Measurements from ENCODE around the gene IMMT.
"Not testable (repeated sequence)": the region's sequence is repeated elsewhere in the genome, so short reads cannot be mapped to it uniquely, and the experiment has no call there.

DNA sequence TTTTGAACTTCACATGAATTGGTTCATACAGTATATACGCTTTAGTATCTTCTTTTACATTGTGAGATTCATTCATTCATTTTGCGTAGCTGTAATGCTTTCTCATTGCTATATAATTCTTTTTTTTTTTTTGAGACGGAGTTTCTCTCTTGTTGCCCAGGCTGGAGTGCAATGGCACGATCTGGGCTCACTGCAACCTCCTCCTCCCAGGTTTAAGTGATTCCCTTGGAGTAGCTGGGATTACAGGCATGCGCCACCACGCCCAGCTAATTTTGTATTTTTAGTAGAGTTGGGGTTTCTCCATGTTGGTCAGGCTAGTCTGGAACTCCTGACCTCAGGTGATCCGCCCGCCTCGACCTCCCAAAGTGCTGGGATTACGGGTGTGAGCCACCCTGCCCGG is 5.3 kb upstream of the IMMT start:
- TF ChIP-seq, protein P1, sequence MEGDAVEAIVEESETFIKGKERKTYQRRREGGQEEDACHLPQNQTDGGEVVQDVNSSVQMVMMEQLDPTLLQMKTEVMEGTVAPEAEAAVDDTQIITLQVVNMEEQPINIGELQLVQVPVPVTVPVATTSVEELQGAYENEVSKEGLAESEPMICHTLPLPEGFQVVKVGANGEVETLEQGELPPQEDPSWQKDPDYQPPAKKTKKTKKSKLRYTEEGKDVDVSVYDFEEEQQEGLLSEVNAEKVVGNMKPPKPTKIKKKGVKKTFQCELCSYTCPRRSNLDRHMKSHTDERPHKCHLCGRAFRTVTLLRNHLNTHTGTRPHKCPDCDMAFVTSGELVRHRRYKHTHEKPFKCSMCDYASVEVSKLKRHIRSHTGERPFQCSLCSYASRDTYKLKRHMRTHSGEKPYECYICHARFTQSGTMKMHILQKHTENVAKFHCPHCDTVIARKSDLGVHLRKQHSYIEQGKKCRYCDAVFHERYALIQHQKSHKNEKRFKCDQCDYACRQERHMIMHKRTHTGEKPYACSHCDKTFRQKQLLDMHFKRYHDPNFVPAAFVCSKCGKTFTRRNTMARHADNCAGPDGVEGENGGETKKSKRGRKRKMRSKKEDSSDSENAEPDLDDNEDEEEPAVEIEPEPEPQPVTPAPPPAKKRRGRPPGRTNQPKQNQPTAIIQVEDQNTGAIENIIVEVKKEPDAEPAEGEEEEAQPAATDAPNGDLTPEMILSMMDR (conservative IDR thresholded peaks at IDR 0.05; ENCODE audit: low read depth, low read length) = not testable (repeated sequence)
- TF ChIP-seq EZH2 (IDR thresholded peaks at IDR 0.05; ENCODE audit: borderline replicate concordance, low read depth, low read length, poor library complexity, severe bottlenecking) = not testable (repeated sequence)

Data from A673 (cell line).